HG02885 (cell line): ENCODE measurements around the gene PGF.
"Not testable (repeated sequence)": the region's sequence is repeated elsewhere in the genome, so short reads cannot be mapped to it uniquely, and the experiment has no call there.

ENCODE experiments used
- ATAC-seq: cut with Tn5 transposase; IDR thresholded peaks from one replicate; pipeline ENCODE4 v1.9.1; 2021; ENCODE audit warnings: mild to moderate bottlenecking; ENCODE audit not compliant: unreplicated experiment, poor library complexity

The PGF gene

DNA sequence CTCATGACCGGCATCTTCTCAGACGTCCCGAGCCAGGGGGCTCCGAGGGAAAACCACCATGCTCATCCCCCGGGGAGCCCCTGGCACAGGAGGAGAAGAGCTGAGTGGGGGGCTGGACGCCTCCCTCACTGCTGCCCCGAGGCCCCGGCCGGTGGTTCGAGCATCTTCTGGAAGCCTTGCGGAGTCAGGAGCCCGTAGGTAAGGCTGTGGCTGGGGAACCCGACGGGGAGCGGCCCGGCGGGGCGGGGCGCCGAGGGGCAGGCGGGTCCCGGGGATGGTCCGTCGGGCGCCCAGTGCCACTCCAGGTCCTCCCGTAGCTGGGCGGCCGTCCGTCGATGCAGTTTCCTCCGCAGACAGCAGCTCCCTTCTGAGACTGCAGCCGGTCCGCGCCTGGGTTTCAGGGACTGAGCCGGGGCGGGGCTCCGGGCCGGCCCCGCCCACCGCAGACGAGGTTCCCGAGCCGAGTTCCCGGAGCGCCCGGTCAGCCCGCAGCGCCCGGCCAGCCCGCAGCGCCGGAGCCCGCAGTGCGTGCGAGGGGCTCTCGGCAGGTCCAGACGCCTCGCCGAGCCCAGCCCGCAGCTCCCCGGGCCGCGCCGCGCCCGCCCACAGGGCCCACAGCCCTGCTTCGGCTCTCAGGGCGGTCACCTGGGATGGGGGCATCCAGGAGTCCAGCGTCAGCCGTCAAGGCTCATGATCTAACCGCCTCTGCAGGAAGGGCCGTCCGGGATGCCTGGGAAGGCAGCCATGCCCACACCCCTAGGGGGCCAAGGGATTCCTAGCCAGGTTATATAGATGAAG lies at the start of gene PGF:
Gene PGF (minus strand): TSS at position 369 of the 798 bp plus-strand sequence. CDS start 355 bp downstream, at position 14.
- peak; percentile 59 for ATAC-seq

DNA sequence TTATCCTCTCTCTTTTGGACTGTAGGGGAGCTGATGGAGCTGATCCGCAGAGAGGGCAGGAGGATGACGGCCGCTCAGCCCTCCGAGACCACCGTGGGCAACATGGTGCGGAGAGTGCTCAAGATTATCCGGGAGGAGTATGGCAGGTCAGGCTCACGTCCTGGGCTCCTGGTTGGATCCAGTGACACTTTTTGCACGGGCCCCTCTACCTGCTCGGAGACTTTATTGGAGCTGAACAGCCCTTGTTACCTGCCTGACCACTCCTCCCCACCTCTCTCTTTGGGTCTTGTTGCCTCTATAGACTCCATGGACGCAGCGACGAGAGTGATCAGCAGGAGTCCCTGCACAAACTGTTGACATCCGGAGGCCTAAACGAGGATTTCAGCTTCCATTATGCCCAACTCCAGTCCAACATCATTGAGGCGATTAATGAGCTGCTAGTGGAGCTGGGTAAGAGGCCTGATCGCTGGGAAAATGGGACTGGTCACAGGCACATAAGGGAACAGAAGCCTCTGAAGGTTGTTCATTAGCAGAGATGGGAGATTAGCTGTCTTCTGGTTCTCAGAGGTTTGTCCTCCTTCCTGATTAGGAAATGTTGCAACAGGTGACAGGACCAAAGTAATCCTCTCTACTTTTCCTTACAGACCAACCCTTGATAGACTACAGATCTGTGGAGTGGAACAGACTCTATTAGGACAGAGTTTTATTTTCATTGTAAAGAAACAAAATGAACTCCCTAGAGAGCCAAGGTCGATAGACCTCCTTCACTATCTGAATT lies 48.0 kb upstream of the PGF start:
- ATAC-seq, result no peak

DNA sequence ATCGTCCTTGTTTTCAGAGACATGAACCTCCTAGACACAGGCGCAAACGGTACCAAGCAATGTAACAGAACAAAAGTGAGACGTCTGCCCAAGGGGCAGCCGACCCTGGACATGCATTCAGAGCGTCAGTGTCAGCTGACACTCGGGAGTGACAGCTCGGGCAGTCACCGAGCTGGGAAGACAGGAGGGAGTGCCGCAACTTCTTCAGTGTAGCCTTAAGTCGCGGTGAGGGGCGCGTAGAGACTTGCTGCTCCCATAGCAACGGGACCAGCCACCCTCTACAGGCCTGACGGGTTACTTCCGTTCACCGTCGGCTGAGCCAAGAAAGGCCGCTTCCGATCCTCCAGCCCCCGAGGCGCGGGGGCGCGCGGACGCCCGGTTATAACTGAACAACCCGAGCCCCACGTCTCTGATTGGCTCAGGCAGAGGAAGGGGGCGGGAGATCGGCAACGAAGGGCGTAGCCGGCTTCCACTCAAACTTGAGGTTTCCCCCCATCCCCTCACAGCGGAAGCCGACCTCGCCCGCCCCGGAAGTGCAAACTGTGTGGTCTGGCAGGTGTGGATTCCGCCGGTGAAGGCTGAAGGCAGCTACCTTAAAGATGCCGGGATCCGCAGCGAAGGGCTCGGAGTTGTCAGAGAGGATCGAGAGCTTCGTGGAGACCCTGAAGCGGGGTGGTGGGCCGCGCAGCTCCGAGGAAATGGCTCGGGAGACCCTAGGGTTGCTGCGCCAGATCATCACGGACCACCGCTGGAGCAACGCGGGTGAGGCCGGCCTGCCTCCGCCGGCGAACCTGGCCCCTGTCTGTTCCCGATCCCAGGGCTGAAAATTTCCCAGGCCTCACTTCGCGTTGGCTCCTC lies 47.2 kb upstream of the PGF start, which contains the start of gene EIF2B2:
Gene EIF2B2 (plus strand): TSS at position 530 of the 858 bp plus-strand sequence. CDS start 70 bp downstream, at position 600.
- ATAC-seq, result peak; percentile 97

DNA sequence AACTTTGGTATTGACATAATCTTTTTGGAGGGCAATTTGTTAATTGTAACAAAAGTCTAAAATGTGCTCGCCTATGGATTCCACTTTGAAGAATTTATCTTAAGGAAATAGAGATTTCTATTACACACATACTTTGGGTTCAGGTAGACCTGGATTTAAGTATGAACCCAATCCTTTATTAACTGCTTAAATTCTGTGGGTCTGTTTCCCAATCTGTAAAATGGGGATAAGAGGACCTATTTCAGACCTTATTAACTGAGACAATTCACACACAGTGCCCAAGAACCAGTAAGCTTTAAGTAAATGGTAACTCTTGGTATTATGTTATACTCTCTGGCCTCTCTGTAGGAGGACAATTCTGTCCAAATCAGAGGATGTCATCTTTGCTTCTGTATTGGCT lies 46.5 kb upstream of the PGF start:
- no peak for ATAC-seq

DNA sequence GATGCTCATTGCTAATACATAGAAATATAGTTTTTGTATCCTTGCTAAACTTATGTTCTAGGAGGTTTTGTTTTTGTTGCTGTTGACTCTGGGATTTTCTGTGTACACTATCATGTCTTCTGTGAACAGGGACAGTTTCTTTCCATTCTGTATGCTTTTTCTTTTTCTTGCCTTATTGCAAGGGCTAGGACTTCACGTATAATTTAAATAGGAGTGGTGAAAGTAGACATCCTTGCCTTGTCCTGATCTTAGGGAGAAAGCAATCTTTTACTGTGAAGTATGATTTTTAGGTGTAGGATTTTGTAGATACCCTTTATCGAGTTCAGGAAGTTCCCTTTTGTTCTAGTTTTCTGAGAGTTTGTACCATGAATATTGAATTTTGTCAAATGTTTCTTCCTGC lies 45.9 kb upstream of the PGF start:
- no peak for ATAC-seq

DNA sequence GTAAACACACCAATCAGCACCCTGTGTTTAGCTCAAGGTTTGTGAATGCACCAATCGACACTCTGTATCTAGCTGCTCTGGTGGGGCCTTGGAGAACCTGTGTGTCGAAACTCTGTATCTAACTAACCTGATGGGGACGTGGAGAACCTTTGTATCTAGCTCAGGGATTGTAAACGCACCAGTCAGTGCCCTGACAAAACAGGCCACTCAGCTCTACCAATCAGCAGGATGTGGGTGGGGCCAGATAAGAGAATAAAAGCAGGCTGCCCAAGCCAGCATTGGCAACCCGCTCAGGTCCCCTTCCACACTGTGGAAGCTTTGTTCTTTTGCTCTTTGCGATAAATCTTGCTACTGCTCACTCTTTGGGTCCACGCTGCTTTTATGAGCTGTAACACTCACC lies 40.4 kb upstream of the PGF start:
- ATAC-seq, result not testable (repeated sequence)

DNA sequence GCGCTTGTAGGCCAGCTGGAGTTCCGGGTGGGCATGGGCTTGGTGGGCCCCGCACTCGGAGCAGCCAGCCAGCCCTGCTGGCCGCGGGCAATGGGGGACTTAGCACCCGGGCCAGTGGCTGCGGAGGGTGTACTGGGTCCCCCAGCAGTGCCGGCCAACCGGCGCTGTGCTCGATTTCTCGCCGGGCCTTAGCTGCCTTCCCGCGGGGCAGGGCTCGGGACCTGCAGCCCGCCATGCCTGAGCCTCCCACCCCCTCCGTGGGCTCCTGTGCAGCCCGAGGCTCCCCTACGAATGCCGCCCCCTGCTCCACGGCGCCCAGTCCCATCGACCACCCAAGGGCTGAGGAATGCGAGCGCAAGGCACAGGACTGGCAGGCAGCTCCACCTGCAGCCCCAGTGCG lies 38.8 kb upstream of the PGF start:
- not testable (repeated sequence) for ATAC-seq

DNA sequence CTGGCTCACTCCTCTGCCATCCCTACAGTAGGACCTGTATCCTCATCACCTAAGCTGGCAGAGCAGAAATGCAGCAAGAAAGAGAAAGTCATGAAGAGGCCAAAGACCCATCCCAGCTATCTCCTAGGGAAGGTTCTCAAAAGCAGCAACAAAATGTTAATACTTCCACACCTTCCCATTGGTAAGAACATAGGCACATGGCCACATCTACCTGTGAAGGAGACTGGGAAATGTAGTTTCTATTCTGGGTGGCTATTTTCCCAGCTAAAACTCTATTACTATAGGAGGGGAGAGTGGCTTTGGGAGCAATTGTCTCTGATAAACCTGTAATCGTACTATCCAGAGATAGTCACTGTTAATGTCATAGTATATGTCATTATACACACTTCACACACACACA lies 33.6 kb upstream of the PGF start:
- no peak for ATAC-seq

DNA sequence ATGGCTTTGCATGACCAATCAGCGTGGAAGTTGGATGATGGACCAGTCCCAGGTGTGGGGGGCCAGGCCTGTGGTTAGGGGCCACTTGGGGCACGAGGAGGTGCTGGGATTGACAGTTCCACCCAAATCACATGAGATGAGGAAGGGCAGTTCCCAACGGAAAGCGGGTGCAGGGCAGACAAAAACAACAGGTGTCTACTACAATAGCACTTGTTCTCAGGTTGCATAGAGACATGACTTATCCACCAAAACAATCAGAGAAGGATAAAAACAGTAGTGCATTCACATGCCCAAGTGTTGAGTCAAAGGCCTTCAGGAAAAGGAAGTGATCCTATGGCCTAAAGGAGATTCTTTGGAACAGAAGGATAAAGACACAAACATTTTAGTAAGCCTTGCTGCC lies 32.7 kb upstream of the PGF start:
- no peak for ATAC-seq

DNA sequence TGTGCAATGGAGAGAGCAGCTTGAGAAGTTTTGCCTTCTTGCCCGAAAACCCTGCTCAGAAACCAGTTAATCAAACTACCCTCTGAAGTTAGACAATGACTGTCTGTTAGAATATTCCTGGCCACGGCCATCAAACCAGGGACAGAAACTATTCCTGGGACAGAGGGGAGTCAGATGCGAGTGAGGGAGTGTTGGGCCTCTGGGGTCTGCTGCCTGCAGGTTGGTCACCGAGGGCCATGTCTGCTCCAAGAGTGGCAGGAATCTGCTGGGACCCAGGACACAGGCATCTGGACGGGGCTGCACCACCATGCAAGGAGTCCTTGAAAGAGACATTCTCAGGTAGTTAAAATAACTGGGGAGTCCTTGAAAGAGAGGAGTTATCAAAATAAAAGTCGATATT lies 30.4 kb upstream of the PGF start:
- no peak for ATAC-seq

DNA sequence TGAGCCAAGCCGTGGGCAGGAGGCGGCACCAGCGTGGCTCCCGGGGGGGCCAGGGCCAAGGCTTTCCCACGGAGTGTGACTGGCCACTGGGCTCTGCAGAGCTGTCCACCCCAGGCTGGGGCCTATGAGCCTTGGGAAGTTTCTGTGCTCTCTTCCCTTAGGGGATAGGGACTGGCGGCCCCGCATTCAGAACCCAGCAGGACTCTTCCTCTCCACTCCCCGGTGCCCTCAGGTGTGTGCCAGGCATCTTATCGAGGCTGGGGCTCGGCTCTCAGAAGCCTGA lies 29.6 kb upstream of the PGF start:
- no peak for ATAC-seq

DNA sequence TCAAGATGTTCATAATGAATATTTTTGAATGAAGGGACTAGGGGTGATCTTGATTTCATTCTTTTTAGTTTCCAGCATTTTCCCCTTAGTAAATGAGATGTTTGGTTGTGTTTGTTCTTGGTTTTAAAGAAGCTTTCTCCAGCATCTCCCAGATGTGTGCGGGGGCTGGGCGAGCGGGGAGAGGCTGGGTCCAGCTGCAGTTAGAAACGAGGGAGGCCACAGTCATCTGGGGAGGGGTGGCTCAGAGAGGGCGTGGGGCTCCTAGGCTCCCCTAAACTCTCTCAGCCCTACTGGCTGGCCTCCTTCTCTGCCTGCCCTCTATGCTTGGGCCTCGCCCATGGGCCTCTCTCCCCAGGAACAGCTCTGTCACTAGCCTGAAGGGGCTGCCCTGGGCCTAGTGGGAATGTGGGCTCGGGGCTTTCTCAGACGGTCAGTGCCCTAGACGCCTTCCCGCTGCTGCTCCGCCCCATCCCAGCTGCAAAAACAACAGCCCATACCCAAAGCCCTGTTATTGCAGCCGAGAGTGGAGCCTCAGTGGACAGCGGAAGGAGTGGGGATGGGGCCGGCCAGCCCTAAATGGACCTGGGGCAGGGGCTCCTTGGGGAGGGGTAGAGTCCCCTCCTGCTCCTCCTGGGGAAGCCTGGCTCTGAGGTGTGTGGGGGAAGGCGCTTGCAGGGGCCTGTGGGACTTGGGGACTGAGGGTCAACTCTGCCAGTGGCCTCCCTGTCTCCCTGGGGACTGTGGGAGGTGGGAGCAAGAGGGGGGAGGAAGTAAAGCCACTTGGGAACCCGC lies 29.0 kb upstream of the PGF start:
- ATAC-seq, result no peak

DNA sequence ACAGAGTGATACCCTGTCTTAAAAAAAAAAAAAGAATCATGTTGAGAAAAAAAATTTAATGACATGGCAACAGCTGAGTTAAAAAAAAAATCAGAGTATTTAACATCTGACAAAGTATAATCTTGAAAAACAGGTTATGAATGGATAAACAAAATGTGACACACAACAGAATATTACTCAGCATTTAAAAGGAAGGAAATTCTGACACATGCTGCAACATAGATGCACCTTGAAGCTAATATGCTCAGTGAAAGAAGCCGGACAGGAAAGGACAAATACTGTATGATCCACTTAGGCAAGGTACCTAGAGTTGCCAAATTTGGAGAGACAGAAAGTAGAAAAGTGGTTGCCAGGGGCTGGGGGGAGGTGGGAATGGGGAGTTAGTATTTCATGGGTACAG lies 27.9 kb upstream of the PGF start:
- ATAC-seq, result no peak

DNA sequence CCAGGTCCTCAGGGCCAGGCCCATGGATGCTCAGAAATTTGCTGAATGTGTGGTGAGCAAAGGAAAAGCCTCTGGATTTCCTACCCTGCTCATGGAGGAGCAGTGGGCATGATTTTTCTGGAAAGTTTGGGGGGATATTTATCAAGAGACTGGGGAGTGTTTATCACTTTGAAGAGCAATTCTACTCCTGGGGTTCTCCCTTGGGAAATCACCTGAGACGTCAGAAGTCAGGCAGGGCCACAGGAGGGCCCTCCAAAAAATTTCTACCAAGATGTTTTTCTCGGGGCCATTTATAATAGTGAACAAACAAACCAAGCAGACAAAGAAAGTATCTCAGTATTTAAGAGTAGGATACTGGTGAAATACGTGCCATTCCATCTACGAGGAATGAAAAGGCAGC lies 27.3 kb upstream of the PGF start:
- no peak for ATAC-seq

DNA sequence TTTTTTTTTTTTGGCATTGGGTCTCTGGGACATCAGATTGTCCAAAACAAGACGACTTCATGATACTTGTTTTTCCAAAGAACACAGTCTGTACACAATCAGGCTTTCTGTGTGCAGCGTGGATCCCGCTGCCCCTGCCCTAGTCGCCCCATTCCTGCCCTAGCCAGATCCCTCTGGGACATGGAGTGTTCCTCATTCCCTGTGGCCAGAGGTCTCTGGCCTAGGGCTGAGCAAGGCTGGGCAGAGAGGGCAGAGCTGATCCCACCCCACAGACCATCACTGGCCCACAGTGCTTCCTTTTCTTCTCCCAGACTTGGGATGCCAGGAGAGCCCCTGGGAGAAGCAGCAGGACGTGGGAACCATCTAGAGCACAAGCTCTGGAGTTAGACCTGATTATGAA lies 26.4 kb upstream of the PGF start:
- no peak for ATAC-seq

DNA sequence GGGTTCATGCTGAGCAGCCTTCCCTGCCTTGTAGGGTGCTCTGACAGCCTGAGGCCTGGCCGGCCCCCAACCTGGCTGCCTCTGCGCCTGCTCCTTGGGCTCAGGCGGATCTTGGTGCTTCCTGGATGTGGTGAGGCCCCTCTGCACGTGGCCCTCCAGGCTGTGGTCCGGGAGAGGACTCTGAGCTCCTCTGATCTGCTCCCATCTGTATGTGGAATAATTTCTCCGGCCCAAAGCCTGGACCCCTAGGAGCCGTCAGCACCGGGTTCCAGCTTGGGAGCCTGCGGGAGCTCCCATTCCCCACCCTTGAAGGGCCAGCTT lies 26.0 kb upstream of the PGF start:
- no peak for ATAC-seq

DNA sequence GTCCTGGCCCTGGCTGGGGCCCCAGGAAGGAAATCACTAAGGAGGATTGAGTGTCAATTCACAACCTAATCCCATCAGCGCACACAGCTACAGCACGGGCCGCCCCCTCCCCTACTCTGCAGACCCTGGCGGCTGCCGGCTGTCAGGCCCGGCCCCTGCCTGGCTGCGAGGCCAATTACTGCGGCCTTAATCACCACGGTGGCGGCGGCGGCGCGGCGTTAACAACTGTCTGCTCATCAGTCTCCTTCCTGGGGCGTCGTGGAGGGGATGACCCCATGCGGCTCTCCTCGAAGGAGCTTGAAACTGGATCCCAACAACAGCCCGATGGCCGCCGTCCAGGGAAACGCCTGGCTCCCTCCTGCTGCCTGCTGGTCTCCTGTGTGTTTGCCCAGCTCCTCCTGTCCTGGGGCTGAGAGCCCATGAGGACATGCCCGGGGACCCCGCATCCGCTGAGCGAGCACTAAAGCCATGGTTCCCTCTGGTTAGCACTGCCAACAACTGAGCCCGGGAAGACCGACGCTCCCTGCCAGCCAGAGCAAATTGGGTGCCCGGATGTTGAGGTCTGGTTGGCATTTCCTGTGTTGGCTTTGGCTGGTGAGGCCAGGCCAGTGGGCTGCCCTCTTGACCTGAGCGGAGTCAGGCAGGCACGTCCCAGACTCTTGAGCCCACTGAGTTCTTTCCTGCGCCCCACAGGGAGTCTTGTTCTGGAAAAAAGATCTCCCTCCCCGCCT lies 25.5 kb upstream of the PGF start:
- ATAC-seq, result no peak

DNA sequence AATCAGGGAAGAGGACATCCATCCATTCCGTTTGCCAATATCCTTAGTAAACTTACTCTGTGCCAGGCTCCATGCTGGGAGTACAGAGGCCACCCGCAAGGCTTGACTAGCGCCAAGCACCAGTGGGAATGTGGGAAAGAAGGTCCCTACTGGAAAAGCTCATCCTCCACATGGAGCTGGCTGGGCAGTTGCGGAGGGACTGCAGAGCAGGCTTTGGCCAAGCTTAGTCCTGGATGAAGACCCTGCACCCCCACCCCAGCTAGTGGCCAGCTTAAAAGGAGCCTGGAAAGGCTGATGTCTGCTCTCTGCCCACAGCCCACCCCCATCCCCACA lies 25.0 kb upstream of the PGF start:
- no peak for ATAC-seq

DNA sequence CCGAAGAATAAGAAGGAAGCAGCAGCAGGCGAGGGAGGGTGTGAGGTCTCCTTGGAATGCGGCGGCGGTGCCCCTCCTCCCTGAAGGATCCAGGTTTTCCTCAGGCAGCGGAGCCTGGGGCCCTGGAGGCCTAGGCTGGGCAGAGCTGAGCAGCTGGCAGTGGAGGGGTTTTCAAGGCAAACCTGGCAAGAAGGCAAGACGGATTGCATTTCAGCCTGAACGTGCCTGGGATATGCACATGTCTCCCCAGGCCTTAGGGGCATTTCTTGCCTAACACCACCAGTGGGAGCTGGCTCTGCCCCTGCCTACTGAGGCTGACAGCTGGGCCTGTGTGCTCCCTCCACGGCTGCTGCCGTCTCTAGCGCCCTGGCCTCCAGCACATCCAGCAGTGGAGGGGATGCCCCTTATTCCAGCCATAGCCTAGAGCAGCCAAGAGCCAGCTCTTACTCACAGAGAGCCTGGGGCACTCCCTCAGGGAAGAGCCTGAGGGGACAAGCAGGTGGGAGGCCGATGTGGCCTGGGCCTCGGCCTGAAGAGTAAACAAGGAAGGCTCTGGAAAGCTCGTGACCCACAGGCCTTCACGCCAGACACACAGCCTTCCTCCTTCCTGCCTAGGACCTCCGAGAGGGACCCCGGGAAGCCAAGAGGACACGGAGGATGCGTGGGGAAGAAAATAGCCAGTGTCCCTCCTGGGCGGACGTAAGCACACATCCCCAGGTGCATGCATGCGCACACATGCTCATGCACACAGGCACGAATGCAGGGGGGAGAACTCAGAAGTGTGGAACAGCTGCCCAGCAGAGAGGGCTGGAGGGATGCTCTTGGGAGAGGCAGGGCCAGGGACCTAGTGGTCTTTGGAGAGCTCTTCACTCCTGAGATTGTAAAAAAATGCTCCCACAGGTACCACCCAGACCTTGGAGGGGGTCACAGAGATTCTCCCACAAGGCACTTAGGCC lies 24.3 kb upstream of the PGF start:
- ATAC-seq, result no peak
